GM21360 (cell line): Measurements from ENCODE around the gene KRT32.

Experiments
- ATAC-seq: cut with Tn5 transposase; IDR thresholded peaks from one replicate; pipeline ENCODE4 v1.9.1; 2021; ENCODE audit warnings: mild to moderate bottlenecking, moderate library complexity; ENCODE audit not compliant: unreplicated experiment

Gene KRT32

GRCh38 chr17:41494524-41494923, 27.3 kb upstream of the KRT32 start:
- ATAC-seq = no peak

- no peak for ATAC-seq
Measured at GRCh38 chr17:41492771-41493170, 25.6 kb upstream of the KRT32 start.

GRCh38 chr17:41492351-41492750, 25.2 kb upstream of the KRT32 start:
- no peak for ATAC-seq

GRCh38 chr17:41491476-41491875, 24.3 kb upstream of the KRT32 start:
- no peak for ATAC-seq

GRCh38 chr17:41490000-41490990, 23.1 kb upstream of the KRT32 start:
- no peak for ATAC-seq

GRCh38 chr17:41489531-41489930, 22.3 kb upstream of the KRT32 start, which contains the start of gene KRT36:
TSS of gene KRT36 (minus strand) at chr17:41489910. CDS start at chr17:41489864, 46 bp downstream.
- ATAC-seq = no peak

GRCh38 chr17:41486809-41487530, 19.8 kb upstream of the KRT32 start:
- ATAC-seq = no peak

GRCh38 chr17:41486316-41486715, 19.1 kb upstream of the KRT32 start:
- no peak for ATAC-seq

GRCh38 chr17:41484920-41485904, 18.0 kb upstream of the KRT32 start:
- ATAC-seq = no peak

GRCh38 chr17:41483991-41484826, 17.0 kb upstream of the KRT32 start:
- no peak for ATAC-seq

- ATAC-seq = no peak
Measured at GRCh38 chr17:41483531-41483930, 16.3 kb upstream of the KRT32 start.

GRCh38 chr17:41481036-41481435, 13.8 kb upstream of the KRT32 start, which contains the start of gene KRT35:
TSS of gene KRT35 (minus strand) at chr17:41481151. CDS start at chr17:41481097, 54 bp downstream.
- ATAC-seq = no peak

GRCh38 chr17:41480581-41480980, 13.4 kb upstream of the KRT32 start:
- no peak for ATAC-seq

GRCh38 chr17:41480136-41480535, 12.9 kb upstream of the KRT32 start:
- ATAC-seq = no peak

- ATAC-seq = no peak
Measured at GRCh38 chr17:41478237-41478636, 11.1 kb upstream of the KRT32 start.

- ATAC-seq = no peak
Measured at GRCh38 chr17:41476866-41477815, 10.0 kb upstream of the KRT32 start.

- no peak for ATAC-seq
Measured at GRCh38 chr17:41475421-41475820, 8.2 kb upstream of the KRT32 start.

- no peak for ATAC-seq
Measured at GRCh38 chr17:41474863-41475262, 7.7 kb upstream of the KRT32 start.
